ENCODE measurements around the gene SUMO3. TPM values are rescaled to one million over a fixed set of nuclear protein-coding genes. Genes with fewer than 3 reads are reported as not detected.
A peak's percentile ranks its signal among the peaks of the same experiment; 100 is the strongest.

The SUMO3 gene
- total RNA-seq, 1 experiment from 2014 or later, result 82.9 TPM

GRCh38 chr21:44867464-44867863, 49.6 kb upstream of the SUMO3 start:
- no peak for TF ChIP-seq CTCF (conservative IDR thresholded peaks at IDR 0.05)
- Mint-ChIP-seq H3K4me1 (peaks cover 43 to 46% of the 10 kb centered on the region in 2 experiments), H3K9me3 (no peaks in the 10 kb centered on the region), H3K4me3 (peak overlapping the region in 1 of 2 experiments; percentile 19; a peak in 1 of 5 replicates), H3K36me3 (ENCODE audit: insufficient read depth in 1 of 3, low read depth in 3 of 3) (peaks cover 17 to 27% (median 23%) of the 10 kb centered on the region in 3 experiments), H3K27ac (peak overlapping the region; percentile 1 to 62 (median 40); a peak in 6 of 7 replicates), H3K27me3 (ENCODE audit: low read depth) (no peaks in the 10 kb centered on the region; the same call in 1 of the 2 replicates)
- H3K79me2 ChIP-seq (ENCODE audit: insufficient read depth, low read length), result peaks cover 63% of the 10 kb centered on the region
- H3K23ac ChIP-seq (ENCODE audit: insufficient read length, low read depth, low read length), result no peak overlapping the region
- H3K23me2 ChIP-seq (ENCODE audit: insufficient read length, low read depth, low read length, poor library complexity, severe bottlenecking), result peaks cover 7% of the 10 kb centered on the region
- no peaks in the 10 kb centered on the region for H3K27me3 ChIP-seq (ENCODE audit: insufficient read depth, low read length)
- no peak overlapping the region for H3T11ph ChIP-seq (ENCODE audit: low read length)
- no peak overlapping the region for H3K4me2 ChIP-seq (ENCODE audit: insufficient read depth, insufficient read length, low read length)
- no peak overlapping the region for H2BK5ac ChIP-seq (ENCODE audit: insufficient read length, low read length)
- H2AFZ ChIP-seq (ENCODE audit: low read length), result no peak overlapping the region
- H2BK20ac ChIP-seq (ENCODE audit: low read depth, low read length, poor library complexity, severe bottlenecking), result no peak overlapping the region
- no peak overlapping the region for H2BK120ac ChIP-seq (ENCODE audit: low read depth, low read length, poor library complexity, severe bottlenecking)
- no peak overlapping the region for H4K5ac ChIP-seq (ENCODE audit: insufficient read length, low read depth, low read length)
- no peak overlapping the region for H2AK5ac ChIP-seq (ENCODE audit: insufficient read length, low read length)
- no peaks in the 10 kb centered on the region for H3K9me3 ChIP-seq (ENCODE audit: control insufficient read depth, low read depth, low read length)
- H3K4ac ChIP-seq (ENCODE audit: low read depth, low read length), result no peak overlapping the region
- no peak overlapping the region for H3K9ac ChIP-seq (ENCODE audit: extremely low read depth, insufficient read length, low read length)
- no peak overlapping the region for H2BK12ac ChIP-seq (ENCODE audit: insufficient read length, low read depth, low read length)
- no peak overlapping the region for H4K91ac ChIP-seq (ENCODE audit: insufficient read length, low read depth, low read length)
- no peak overlapping the region for H3K14ac ChIP-seq (ENCODE audit: insufficient read depth, low read length)
- H2BK15ac ChIP-seq (ENCODE audit: low read depth, low read length), result no peak overlapping the region
- DNase-seq, result no peak
- no peaks in the 10 kb centered on the region for H4K20me1 ChIP-seq (ENCODE audit: control insufficient read depth, insufficient read depth, insufficient read length)
- H3K4me1 ChIP-seq (ENCODE audit: insufficient read depth, low read length), result peaks cover 15% of the 10 kb centered on the region
- no CpG with 5 or more reads among the region's 15 CpGs for WGBS (ENCODE audit: extremely low coverage, insufficient read length, low lambda C conversion rate)
- no peak overlapping the region for H3K18ac ChIP-seq (ENCODE audit: insufficient read length, low read depth, low read length)
- H3K56ac ChIP-seq (ENCODE audit: insufficient read length, low read depth, low read length), result no peak overlapping the region
- H3K27ac ChIP-seq (ENCODE audit: insufficient read length, low read depth, low read length), result no peak overlapping the region
- H4K8ac ChIP-seq (replicated peaks; ENCODE audit: insufficient read length, low read depth, low read length), result no peak overlapping the region
- peaks cover 27% of the 10 kb centered on the region for H3K79me1 ChIP-seq (ENCODE audit: insufficient read depth, low read depth, low read length, poor library complexity, severe bottlenecking)
